HCT116 (cell line): Measurements from ENCODE around the gene VMO1. TPM values are rescaled to one million over a fixed set of nuclear protein-coding genes. Genes with fewer than 3 reads are reported as not detected.

ENCODE experiments used
- ATAC-seq: fragments of 200-7000 bp; cut with Tn5 transposase; 2 replicates; pipeline ENCODE4 v1.9.1; 2020; ENCODE audit warnings: mild to moderate bottlenecking, moderate library complexity
- BruUV-seq: library from RNA; stranded (reverse); fragments of 400-500 nt; replicated peaks from 2 replicates; lab custom pipeline; 2021; lab: Mats Ljungman, UMichigan
- CTCF ChIA-PET: fragments of 300-600 bp; sonication (Branson Sonifier 250); formaldehyde crosslinking; loops from one replicate; lab custom pipeline; 2021; ENCODE audit warnings: antibody characterized with exemption; lab: Charles Lee
- POLR2A ChIA-PET: fragments of 300-600, 350-600 bp; sonication (Branson Sonifier 250); formaldehyde crosslinking; loops from one replicate; lab custom pipeline; 2021; ENCODE audit warnings: antibody characterized with exemption; lab: Charles Lee
- RAD21 ChIA-PET, 2 experiments: fragments of 300-600 bp; sonication (Branson Sonifier 250); formaldehyde crosslinking; loops; one replicate each; lab custom pipeline; 2023; ENCODE audit warnings: low total read pairs in 2 of 2; ENCODE audit not compliant: uncharacterized antibody in 2 of 2, unreplicated experiment in 2 of 2, low non-redundant PET in 1 of 2; lab: Charles Lee
- DNase-seq: peaks from one replicate; pipeline ENCODE4 v3.0.0-alpha.2; 2010; ENCODE audit warnings: low read depth, low spot score
- H2AFZ ChIP-seq: fragments of 200-600 bp; shearing (Covaris generic), sonication (generic); 2 replicates; pipeline ENCODE4 v1.6.1; 2017; ENCODE audit warnings: low read depth, mixed run types, mixed read lengths, antibody characterized with exemption, low read length; ENCODE audit not compliant: poor library complexity, severe bottlenecking
- H3K27ac ChIP-seq: 2 replicates; pipeline ENCODE4 v1.5.1; 2012; ENCODE audit warnings: low read depth, low read length
- H3K27me3 ChIP-seq: fragments of 200-600 bp; sonication (generic); 2 replicates; pipeline ENCODE4 v1.6.1; 2016; ENCODE audit warnings: mixed run types, low read length, mixed read lengths; ENCODE audit not compliant: insufficient read depth
- H3K36me3 ChIP-seq, 2 experiments: fragments of 200-500 bp in 1 of 2; fragments of 200-600 bp in 1 of 2; sonication (Bioruptor generic) in 1 of 2; sonication (generic) in 1 of 2; 2 replicates each; pipeline versions ENCODE4 v1.5.1 to v1.6.1; 2014 to 2016; ENCODE audit warnings: low read length in 2 of 2, inconsistent platforms in 1 of 2, mixed read lengths in 1 of 2, mixed run types in 1 of 2; ENCODE audit not compliant: insufficient read depth in 2 of 2, control insufficient read depth in 1 of 2
- H3K4me1 ChIP-seq, 2 experiments: fragments of 200-600 bp in 1 of 2; sonication (generic) in 1 of 2; 2 replicates each; pipeline versions ENCODE4 v1.5.1 to v1.6.1; 2012 to 2017; ENCODE audit warnings: low read length in 2 of 2, inconsistent platforms in 1 of 2, mild to moderate bottlenecking in 1 of 2, mixed read lengths in 1 of 2, mixed run types in 1 of 2, moderate library complexity in 1 of 2; ENCODE audit not compliant: insufficient read depth in 2 of 2, control insufficient read depth in 1 of 2
- H3K4me2 ChIP-seq: fragments of 200-600 bp; sonication (generic); 2 replicates; pipeline ENCODE4 v1.6.1; 2017; ENCODE audit warnings: mixed run types, low read length, mixed read lengths
- H3K4me3 ChIP-seq, 2 experiments: fragments of 200-600 bp in 1 of 2; sonication (generic) in 1 of 2; replicated peaks in 1 of 2; 2 replicates each; pipeline ENCODE4 v1.5.1; 2011 to 2016; ENCODE audit warnings: low read length in 2 of 2, control low read depth in 1 of 2, low read depth in 1 of 2, mild to moderate bottlenecking in 1 of 2, mixed read lengths in 1 of 2, mixed run types in 1 of 2
- H3K79me2 ChIP-seq: fragments of 200-600 bp; sonication (generic); 2 replicates; pipeline ENCODE4 v1.6.1; 2017; ENCODE audit warnings: mild to moderate bottlenecking, mixed run types, low read length, moderate library complexity, mixed read lengths; ENCODE audit not compliant: insufficient read depth
- H3K9ac ChIP-seq: fragments of 200-600 bp; sonication (generic); 2 replicates; pipeline ENCODE4 v1.6.1; 2016; ENCODE audit warnings: low read length, mixed read lengths
- H3K9me2 ChIP-seq: fragments of 200-600 bp; sonication (generic), shearing (Covaris generic); 2 replicates; pipeline ENCODE4 v1.6.1; 2017; ENCODE audit warnings: mixed run types, mild to moderate bottlenecking, moderate library complexity; ENCODE audit not compliant: insufficient read depth
- H3K9me3 ChIP-seq, 2 experiments: fragments of 200-500 bp in 1 of 2; fragments of 200-600 bp in 1 of 2; sonication (Bioruptor generic) in 1 of 2; sonication (generic) in 1 of 2; 2 replicates each; pipeline ENCODE4 v1.6.1; 2014 to 2017; ENCODE audit warnings: low read length in 2 of 2, mixed read lengths in 2 of 2, inconsistent platforms in 1 of 2, low read depth in 1 of 2, mild to moderate bottlenecking in 1 of 2, mixed run types in 1 of 2, moderate library complexity in 1 of 2; ENCODE audit not compliant: control insufficient read depth in 1 of 2, insufficient read depth in 1 of 2
- H4K20me1 ChIP-seq: fragments of 200-600 bp; sonication (generic), shearing (Covaris generic); 2 replicates; pipeline ENCODE4 v1.6.1; 2017; ENCODE audit warnings: mixed run types, mild to moderate bottlenecking, moderate library complexity; ENCODE audit not compliant: insufficient read depth
- ATF3 ChIP-seq: IDR thresholded peaks from 2 replicates; pipeline ENCODE4 v1.6.1; 2012
- CBX3 ChIP-seq: IDR thresholded peaks from 2 replicates; pipeline ENCODE4 v1.6.1; 2012; ENCODE audit warnings: low read depth
- EGR1 ChIP-seq: IDR thresholded peaks from 2 replicates; pipeline ENCODE4 v1.6.1; 2012; ENCODE audit warnings: low read depth
- FOSL1 ChIP-seq: IDR thresholded peaks from 2 replicates; pipeline ENCODE4 v1.6.1; 2012; ENCODE audit warnings: low read depth
- JUND ChIP-seq: IDR thresholded peaks from 2 replicates; pipeline ENCODE4 v1.6.1; 2012
- POLR2A ChIP-seq: IDR thresholded peaks from 2 replicates; pipeline ENCODE4 v1.7.0; 2011; ENCODE audit warnings: borderline replicate concordance; ENCODE audit not compliant: insufficient read depth, insufficient read length; ENCODE audit errors: extremely low read depth
- SIN3A ChIP-seq: IDR thresholded peaks from 2 replicates; pipeline ENCODE4 v1.6.1; 2012; ENCODE audit warnings: low read depth
- SP1 ChIP-seq: IDR thresholded peaks from 2 replicates; pipeline ENCODE4 v1.6.1; 2012; ENCODE audit warnings: low read depth
- TCF7L2 ChIP-seq: IDR thresholded peaks from 2 replicates; pipeline ENCODE4 v1.7.0; 2011; ENCODE audit warnings: borderline replicate concordance, inconsistent platforms; ENCODE audit not compliant: insufficient read depth, insufficient read length; ENCODE audit errors: extremely low read depth
- ZFX ChIP-seq: fragments of 450-650 bp; IDR thresholded peaks from 2 replicates; pipeline ENCODE4 v1.6.1; 2017
- intact Hi-C: fragments of 100-400 bp; cut with micrococcal nuclease; formaldehyde crosslinking; loops from 2 replicates; pipeline ENCODE4 v1.10.0; 2022
- total RNA-seq: library from RNA; stranded (reverse); gene quantifications from one replicate; pipeline ENCODE4 v1.2.1, GENCODE V29; 2021; ENCODE audit not compliant: unreplicated experiment
- TF ChIP-seq, protein P1 (sequence below), 3 experiments: fragments of 200-600 bp in 1 of 3; sonication (generic) in 1 of 3; IDR thresholded peaks in 2 of 3; conservative IDR thresholded peaks in 1 of 3; 2 replicates each; pipeline ENCODE4 v1.5.1; 2012 to 2017; ENCODE audit warnings: low read depth in 2 of 3, low read length in 2 of 3, antibody characterized with exemption in 1 of 3, borderline replicate concordance in 1 of 3, control low read depth in 1 of 3, mild to moderate bottlenecking in 1 of 3, mixed read lengths in 1 of 3, mixed run types in 1 of 3, moderate library complexity in 1 of 3; ENCODE audit not compliant: insufficient read depth in 1 of 3

Gene VMO1
- total RNA-seq, 1 experiment from 2014 or later, result 0.76 TPM

DNA sequence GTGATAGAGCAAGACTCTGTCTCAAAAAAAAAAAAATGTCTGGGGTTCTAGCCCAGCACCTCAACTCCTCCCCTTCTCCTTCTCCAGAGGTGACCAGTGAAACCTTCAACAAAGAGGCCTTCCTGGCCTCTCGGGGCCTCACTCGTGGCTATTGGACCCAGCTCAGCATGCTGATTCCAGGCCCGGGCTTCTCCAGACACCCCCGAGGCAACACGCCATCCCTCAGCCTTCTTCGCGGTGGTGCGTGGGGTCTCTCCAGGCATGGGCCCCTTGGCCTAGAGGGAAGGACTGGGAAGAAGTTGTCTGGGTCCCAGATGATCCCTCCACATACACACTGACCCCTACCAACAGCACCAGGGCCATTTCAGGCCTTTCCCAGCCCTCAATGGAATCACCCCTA is 42.9 kb downstream of the VMO1 start:
- Histone ChIP-seq H3K27me3 (no peaks in the 10 kb centered on the region), H2AFZ (no peak overlapping the region), H3K27ac (no peak overlapping the region), H3K36me3 (no peaks in the 10 kb centered on the region), H3K79me2 (no peaks in the 10 kb centered on the region; the same call in 1 of the 2 replicates), H3K4me3 (no peak overlapping the region), H3K9ac (no peak overlapping the region), H3K9me2 (no peaks in the 10 kb centered on the region), H3K4me1 (peaks cover 9 to 17% of the 10 kb centered on the region in 2 experiments), H3K4me2 (no peak overlapping the region), H4K20me1 (no peaks in the 10 kb centered on the region), H3K9me3 (no peaks in the 10 kb centered on the region)
- DNase-seq (no peak), ATAC-seq (no peak)
- TF ChIP-seq TCF7L2 (no peak), SIN3A (no peak), EGR1 (no peak), POLR2A (no peak), ATF3 (no peak), ZFX (no peak), JUND (no peak)
- TF ChIP-seq, protein P1, sequence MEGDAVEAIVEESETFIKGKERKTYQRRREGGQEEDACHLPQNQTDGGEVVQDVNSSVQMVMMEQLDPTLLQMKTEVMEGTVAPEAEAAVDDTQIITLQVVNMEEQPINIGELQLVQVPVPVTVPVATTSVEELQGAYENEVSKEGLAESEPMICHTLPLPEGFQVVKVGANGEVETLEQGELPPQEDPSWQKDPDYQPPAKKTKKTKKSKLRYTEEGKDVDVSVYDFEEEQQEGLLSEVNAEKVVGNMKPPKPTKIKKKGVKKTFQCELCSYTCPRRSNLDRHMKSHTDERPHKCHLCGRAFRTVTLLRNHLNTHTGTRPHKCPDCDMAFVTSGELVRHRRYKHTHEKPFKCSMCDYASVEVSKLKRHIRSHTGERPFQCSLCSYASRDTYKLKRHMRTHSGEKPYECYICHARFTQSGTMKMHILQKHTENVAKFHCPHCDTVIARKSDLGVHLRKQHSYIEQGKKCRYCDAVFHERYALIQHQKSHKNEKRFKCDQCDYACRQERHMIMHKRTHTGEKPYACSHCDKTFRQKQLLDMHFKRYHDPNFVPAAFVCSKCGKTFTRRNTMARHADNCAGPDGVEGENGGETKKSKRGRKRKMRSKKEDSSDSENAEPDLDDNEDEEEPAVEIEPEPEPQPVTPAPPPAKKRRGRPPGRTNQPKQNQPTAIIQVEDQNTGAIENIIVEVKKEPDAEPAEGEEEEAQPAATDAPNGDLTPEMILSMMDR (IDR thresholded peaks at IDR 0.05 in 2 of 3, conservative IDR thresholded peaks at IDR 0.05 in 1 of 3; ENCODE audit: borderline replicate concordance in 1 of 3, insufficient read depth in 1 of 3, low read depth in 2 of 3, low read length in 2 of 3), result no peak
- no TSS peak for BruUV-seq
- ChIA-PET RAD21 (no interaction called here), CTCF (no interaction called here), POLR2A (no interaction called here)
- intact Hi-C loops, result no loop called here

GRCh38 chr17:4742629-4743028 is 43.5 kb downstream of the VMO1 start:
- Histone ChIP-seq H3K9ac (no peak overlapping the region), H3K36me3 (no peaks in the 10 kb centered on the region), H2AFZ (no peak overlapping the region), H3K27ac (no peak overlapping the region), H3K9me3 (no peaks in the 10 kb centered on the region), H3K4me1 (peaks cover 11 to 20% of the 10 kb centered on the region in 2 experiments), H3K79me2 (no peaks in the 10 kb centered on the region; the same call in 1 of the 2 replicates), H3K9me2 (no peaks in the 10 kb centered on the region), H3K4me3 (no peak overlapping the region), H3K4me2 (no peak overlapping the region), H3K27me3 (no peaks in the 10 kb centered on the region), H4K20me1 (no peaks in the 10 kb centered on the region)
- ChIA-PET RAD21 (no interaction called here), CTCF (no interaction called here), POLR2A (no interaction called here)
- TF ChIP-seq SP1, result no peak
- TF ChIP-seq CBX3, result no peak
- no peak for TF ChIP-seq FOSL1
- intact Hi-C loops, result no loop called here
- ATAC-seq, result no peak
- no TSS peak for BruUV-seq
- DNase-seq, result no peak
